Activated T-cell treated with anti-CD3 and anti-CD28 coated beads, Interleukin-2, amount 50 U/mL, for 4 hours (primary cell): ENCODE results near the gene COX19. TPM values are rescaled to one million over a fixed set of nuclear protein-coding genes. Genes with fewer than 3 reads are reported as not detected.
"Not testable (repeated sequence)": the region's sequence is repeated elsewhere in the genome, so short reads cannot be mapped to it uniquely, and the experiment has no call there.

Experiments used
- ATAC-seq, 2 donors: fragments of 200-7000 bp; cut with Tn5 transposase; one replicate each; pipeline ENCODE4 v1.10.0; 2021
- DNase-seq: peaks from one replicate; pipeline ENCODE4 v3.0.0-alpha.2; 2020
- H3K27me3 Mint-ChIP-seq: one replicate; pipeline ENCODE4 v1.8.0; 2021; ENCODE audit warnings: low read depth, mixed read lengths
- H3K36me3 Mint-ChIP-seq: one replicate; pipeline ENCODE4 v1.8.0; 2022; ENCODE audit warnings: mixed read lengths; ENCODE audit not compliant: insufficient read depth
- H3K4me1 Mint-ChIP-seq: one replicate; pipeline ENCODE4 v1.8.0; 2021; ENCODE audit warnings: low read depth, mixed read lengths
- H3K4me3 Mint-ChIP-seq: one replicate; pipeline ENCODE4 v1.8.0; 2021; ENCODE audit warnings: mild to moderate bottlenecking, moderate library complexity, mixed read lengths
- H3K9me3 Mint-ChIP-seq: one replicate; pipeline ENCODE4 v1.8.0; 2021; ENCODE audit warnings: mixed read lengths
- total RNA-seq, 3 donors: library from RNA; stranded (reverse); gene quantifications; one replicate each; pipeline ENCODE4 v1.2.1, GENCODE V29; 2021

The COX19 gene
- total RNA-seq, 3 donors from 2014 or later: 17.5 to 19.0 (median 18.9) TPM

DNA sequence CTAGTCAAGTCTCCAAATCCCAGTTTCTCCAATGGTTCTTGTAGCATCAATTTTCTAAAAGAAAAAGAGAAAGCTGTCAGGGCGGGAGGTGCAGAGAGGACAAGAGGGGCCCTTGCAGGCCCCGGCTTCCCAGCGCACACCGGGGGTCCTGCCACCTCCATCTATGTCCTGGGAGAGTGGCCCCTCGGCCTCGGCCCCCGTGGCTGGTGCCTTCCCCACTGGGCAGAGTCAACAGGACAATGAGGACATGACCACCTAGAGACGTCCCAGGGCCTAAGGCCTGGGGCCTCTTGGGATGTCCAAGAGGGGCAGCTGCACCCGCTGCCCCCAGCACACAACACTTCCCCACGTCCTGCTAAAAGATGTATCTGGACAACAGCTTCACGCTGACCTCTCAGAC lies 5.9 kb downstream of the COX19 start:
- DNase-seq: no peak
- no peak for ATAC-seq
- Mint-ChIP-seq H3K4me1 (peaks cover 43% of the 10 kb centered on the region), H3K36me3 (peaks cover 24% of the 10 kb centered on the region), H3K27me3 (no peaks in the 10 kb centered on the region), H3K4me3 (no peak overlapping the region), H3K9me3 (no peaks in the 10 kb centered on the region)

DNA sequence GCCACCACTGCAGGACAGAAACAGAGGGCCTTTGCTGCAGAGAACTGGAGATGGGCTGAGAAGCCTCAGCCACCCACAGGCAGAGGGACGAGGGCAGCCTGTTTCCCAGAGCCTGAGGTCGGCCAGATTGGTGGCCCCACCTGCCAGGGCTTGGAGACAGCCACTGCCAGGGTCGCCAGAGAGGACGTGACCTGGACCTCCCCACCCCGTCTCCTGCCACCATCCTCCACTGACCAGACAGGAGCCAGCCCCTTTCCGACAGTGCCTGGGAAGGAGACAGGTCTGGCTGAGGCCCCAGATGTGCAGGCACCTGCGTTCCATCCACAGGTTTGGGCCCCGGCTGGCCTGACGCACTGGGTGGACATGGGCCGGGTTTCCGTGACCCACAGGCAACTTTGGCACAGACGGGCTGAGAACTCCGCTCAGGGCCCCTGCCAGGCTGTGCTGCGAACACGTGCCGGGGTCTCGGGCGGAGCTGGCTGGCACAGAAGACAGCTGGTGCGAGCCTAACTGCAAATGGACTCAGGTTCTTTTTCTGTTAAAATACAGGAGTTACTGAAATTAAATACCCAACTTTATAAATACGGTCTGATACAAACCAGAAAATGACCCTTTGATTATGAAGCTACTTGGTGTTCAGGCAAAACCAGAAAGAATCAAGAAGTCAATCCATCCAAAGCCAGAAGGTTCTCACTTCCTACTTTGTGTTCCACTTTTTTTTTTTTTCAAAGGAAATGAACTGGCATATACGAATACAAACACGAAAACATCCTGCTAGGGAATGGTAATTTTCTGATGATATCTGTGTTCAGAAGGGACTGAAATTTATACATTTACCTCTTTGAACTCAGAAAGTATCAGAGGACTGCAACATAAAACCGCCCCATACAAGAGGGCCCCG lies 6.9 kb downstream of the COX19 start:
- Mint-ChIP-seq H3K36me3 (peaks cover 24% of the 10 kb centered on the region), H3K4me3 (no peak overlapping the region), H3K9me3 (no peaks in the 10 kb centered on the region), H3K4me1 (peaks cover 42% of the 10 kb centered on the region), H3K27me3 (no peaks in the 10 kb centered on the region)
- DNase-seq (no peak), ATAC-seq (no peak)

DNA sequence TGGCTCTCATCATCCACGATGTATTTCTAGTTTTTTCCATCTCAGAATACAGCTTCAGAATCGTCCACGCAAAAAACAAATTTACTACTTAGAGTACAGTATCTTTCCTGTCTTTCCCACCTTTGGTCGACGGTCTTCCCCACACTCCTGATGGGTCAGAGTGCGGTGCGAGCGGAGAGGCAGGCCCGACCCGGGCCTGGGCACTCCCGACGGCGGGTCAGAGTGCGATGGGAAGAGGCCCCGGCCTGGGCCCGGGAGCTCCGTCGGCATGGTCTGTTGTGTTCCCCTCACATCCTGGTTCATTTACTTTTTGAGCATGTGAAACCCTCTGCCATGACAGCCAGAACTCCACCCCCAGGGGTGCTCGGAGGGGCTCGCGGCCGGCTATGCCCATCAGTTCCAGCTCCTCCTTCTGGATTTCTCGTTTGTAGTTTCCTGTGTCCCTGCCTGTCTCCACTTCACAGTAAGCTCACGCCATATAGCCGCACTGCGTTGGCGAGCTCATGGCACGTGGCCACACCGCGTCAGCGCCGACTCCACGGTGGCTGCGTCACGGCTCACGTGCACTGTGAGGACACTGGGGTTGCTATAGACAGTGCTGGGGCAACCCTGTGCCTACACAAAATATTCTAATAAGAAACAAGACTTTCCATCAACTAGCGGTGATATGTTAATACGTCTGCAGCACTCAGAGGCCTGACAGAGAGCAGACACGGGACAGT lies 7.8 kb downstream of the COX19 start:
- Mint-ChIP-seq H3K27me3 (no peaks in the 10 kb centered on the region), H3K4me1 (peaks cover 34% of the 10 kb centered on the region), H3K4me3 (no peak overlapping the region), H3K9me3 (no peaks in the 10 kb centered on the region), H3K36me3 (peaks cover 23% of the 10 kb centered on the region)
- ATAC-seq: no peak
- DNase-seq: no peak

DNA sequence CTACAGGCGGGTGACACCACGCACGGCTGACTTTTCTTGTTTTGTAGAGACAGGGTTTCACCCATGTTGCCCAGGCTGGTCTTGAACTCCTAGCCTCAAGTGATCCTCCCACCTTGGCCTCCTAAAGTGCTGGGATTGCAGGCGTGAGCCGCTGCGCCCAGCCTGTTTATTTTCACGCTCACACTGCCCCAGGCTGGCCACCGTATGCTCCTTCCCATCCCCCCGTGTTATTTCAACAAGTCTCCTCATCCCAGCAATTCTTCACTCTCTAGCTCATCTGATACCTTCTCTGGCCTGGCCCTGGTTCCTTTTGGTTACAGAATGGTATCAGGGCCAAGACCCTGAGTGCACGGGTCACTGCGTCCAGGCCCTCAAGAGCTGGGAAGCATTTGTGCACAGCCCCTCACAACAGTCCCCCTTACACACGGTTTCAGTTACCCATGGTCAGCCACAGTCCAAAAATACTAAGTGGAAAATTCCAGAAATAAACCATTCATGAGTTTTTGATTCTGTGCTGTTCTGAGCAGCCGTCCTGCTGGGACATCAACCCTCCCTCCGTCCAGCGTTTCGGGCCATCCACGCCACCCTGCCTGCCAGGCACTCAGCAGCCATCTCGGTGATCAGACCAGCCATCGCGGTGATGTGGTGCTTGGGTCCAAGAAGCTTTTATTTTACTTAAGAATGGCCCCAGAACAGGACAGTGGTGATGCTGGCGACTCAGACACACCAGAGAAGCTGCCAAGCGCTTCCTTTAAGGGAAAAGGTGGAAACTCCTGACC lies 8.9 kb downstream of the COX19 start:
- DNase-seq (no peak), ATAC-seq (no peak)
- H3K27me3 Mint-ChIP-seq: peaks cover 3% of the 10 kb centered on the region
- no peak overlapping the region for H3K4me3 Mint-ChIP-seq
- peaks cover 28% of the 10 kb centered on the region for H3K4me1 Mint-ChIP-seq
- peaks cover 16% of the 10 kb centered on the region for H3K36me3 Mint-ChIP-seq
- no peaks in the 10 kb centered on the region for H3K9me3 Mint-ChIP-seq

DNA sequence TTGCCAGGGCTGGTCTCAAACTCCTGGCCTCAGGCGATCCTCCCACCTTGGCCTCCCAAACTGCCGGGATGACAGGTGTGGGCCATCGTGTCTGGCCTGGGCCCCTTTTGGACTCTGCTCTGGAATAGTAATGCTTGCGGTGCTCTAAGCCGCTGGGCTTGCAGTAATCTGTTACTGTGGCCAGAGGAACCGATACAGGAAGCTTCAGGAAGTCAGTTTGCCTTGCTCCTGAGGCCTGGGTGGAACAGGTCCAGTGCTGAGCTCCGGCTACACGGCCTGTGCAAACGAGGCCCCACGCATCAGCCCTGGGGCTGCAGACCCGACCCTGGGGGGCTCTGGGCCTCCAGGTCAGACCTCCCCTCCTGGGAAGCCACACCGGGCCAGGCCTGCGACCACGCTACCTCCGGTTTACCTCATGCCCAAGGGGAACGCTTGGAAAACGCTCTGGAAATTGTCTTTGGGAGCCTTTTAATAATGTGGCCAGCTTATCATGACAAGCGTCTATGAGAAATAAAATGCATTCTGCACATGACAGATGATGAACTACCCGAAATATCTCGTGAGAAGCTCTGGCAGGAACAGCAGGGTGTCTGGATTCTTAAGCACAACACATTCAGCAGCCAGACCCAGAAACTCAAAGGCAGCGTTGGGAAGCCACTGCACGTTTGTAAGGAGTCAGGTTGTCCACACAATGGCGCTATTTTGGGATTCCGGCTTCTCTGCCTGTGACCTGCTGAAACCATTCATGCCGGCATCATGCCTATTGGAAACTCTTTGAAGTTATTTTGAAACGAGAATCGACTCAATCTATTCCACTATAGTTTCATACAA lies 10.7 kb downstream of the COX19 start:
- ATAC-seq: no peak

DNA sequence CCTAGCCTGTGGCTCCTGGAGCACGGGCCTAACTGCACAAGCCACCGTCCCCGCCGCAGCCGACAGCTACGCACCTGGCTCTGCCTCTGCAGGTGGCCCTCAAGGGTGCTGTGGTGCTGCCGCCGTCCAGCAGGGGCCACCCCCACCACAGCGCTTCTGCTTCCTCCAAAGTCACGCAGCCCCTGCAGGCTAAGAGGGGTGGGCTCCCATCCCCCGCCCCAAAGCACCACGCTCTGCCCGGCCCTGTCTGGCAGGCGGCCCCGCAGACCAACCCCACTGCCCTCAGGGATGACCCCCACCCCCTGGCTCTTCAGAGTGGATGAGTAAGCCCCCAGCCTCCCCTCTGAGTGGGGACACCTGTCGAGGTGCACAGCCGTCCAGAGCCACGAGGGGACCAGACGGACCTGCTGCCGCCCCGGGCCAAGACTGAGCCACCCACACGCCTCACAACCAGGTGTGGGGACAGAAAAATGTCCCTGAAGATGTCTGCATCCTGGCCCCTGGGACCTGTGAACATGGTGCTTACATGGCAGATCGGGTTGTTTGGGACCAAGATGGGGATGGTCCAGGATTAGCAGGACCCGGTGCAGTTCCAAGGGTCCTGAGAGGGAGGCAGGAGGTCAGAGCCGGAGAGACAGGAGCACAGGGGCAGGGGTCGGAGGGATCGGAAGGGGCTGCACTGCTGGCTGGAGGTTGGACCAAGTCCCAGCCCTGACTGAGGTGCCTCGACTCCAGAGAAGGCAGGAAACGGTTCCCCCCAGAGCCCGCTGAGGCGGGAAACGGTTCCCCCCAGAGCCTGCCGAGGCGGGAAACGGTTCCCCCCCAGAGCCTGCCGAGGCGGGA lies 11.9 kb downstream of the COX19 start:
- Mint-ChIP-seq H3K36me3 (peaks cover 11% of the 10 kb centered on the region), H3K4me1 (peaks cover 21% of the 10 kb centered on the region), H3K9me3 (no peaks in the 10 kb centered on the region), H3K4me3 (no peak overlapping the region), H3K27me3 (peaks cover 5% of the 10 kb centered on the region)
- DNase-seq (no peak), ATAC-seq (peak; percentile 38 to 48)

More for the DNA sequence above, 10.7 kb downstream of the COX19 start:
- H3K4me3 Mint-ChIP-seq: no peak overlapping the region
- DNase-seq: no peak
- H3K36me3 Mint-ChIP-seq: peaks cover 11% of the 10 kb centered on the region
- peaks cover 21% of the 10 kb centered on the region for H3K4me1 Mint-ChIP-seq
- no peaks in the 10 kb centered on the region for H3K9me3 Mint-ChIP-seq
- H3K27me3 Mint-ChIP-seq: peaks cover 5% of the 10 kb centered on the region

DNA sequence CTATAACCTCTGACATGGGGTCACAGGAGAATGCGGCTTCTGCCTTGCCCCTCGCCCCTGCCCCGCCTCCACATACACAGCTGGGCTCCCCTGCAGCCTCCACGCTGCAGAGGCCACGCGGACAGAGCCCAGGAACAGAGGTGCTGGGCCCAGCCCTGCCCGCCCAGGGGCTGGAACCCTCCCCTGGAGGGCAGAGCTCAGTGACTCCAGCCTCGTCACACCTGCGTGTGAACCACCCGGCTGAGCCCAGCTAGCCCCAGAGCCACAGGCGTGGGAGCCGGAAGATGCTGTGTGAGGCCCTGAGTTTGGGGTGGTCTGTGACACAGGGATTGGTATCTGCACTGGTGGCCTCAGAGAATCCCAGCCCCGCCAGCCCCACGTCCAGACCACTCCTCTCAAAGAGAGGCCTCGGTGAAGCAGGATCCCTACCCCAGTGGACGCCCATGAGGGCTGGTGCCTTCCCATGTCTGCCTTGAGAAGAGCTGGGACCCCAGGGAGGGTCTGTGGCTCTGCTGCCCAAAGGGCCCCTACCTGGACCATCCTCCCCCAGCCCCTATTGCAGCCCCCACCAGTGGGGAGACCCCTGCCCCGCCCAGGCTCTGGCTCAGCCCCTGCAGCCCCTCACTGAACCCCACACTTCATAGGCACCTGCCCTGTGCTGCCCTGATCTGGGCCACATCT lies 12.8 kb downstream of the COX19 start:
- no peak for DNase-seq
- peaks cover 6% of the 10 kb centered on the region for H3K36me3 Mint-ChIP-seq
- H3K4me1 Mint-ChIP-seq: peaks cover 18% of the 10 kb centered on the region
- H3K27me3 Mint-ChIP-seq: peaks cover 5% of the 10 kb centered on the region
- no peak overlapping the region for H3K4me3 Mint-ChIP-seq
- no peak for ATAC-seq
- H3K9me3 Mint-ChIP-seq: no peaks in the 10 kb centered on the region

DNA sequence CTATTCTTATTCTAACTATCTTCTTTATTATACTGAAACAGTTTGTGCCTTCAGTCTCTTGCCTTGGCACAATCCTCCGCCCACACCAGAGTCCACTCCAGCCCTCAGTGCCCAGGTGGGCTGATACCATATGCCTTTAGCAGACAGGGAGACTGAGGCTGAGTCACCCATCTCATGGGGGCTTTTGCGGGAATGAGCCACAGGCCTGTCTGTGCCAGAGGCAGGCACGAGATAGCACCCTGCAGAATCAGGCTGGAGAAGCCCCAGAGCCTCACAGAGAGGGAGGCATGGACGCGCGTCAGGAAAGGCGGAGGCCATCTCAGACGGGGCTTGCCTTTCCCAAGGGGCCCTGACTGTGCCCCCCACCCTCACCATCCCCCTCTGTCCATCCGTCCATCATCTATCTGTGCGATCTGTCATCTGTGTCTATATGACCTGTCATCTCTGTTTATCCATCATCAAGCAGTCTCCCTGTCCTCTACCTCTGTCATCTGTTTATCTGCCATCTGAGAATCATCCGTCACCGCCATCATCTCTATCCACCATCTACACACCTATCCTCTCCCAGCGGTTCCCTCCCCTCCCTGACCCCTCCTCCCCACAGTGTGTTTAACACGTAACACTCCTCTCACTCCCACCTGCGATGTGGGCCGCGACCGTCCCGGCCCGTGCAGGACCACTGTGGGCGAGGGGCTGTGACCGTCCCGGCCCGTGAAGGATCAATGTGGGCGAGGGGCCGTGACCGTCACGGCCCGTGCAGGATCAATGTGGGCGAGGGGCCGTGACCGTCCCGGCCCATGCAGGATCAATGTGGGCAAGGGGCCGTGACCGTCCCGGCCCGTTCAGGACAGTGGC lies 13.6 kb downstream of the COX19 start:
- DNase-seq (no peak), ATAC-seq (no peak)
- H3K27me3 Mint-ChIP-seq: peaks cover 5% of the 10 kb centered on the region
- peaks cover 3% of the 10 kb centered on the region for H3K36me3 Mint-ChIP-seq
- peaks cover 18% of the 10 kb centered on the region for H3K4me1 Mint-ChIP-seq
- H3K4me3 Mint-ChIP-seq: no peak overlapping the region
- H3K9me3 Mint-ChIP-seq: no peaks in the 10 kb centered on the region

DNA sequence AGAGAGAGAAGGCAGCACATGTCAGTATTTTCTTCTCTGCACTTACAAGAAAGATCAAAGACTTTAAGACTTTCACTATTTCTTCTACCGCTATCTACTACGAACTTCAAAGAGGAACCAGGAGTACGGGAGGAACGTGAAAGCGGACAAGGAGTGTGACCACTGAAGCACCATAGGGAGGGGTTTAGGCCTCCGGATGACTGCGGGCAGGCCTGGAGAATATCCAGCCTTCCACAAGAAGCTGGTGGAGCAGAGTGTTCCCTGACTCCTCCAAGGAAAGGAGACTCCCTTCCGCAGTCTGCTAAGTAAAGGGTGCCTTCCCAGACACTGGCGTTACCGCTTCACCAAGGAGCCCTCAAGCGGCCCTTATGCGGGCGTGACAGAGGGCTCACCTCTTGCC lies 14.4 kb downstream of the COX19 start:
- not testable (repeated sequence) for H3K36me3 Mint-ChIP-seq, DNase-seq, H3K27me3 Mint-ChIP-seq, ATAC-seq, H3K9me3 Mint-ChIP-seq, H3K4me3 Mint-ChIP-seq
- H3K4me1 Mint-ChIP-seq: peaks cover 15% of the 10 kb centered on the region

DNA sequence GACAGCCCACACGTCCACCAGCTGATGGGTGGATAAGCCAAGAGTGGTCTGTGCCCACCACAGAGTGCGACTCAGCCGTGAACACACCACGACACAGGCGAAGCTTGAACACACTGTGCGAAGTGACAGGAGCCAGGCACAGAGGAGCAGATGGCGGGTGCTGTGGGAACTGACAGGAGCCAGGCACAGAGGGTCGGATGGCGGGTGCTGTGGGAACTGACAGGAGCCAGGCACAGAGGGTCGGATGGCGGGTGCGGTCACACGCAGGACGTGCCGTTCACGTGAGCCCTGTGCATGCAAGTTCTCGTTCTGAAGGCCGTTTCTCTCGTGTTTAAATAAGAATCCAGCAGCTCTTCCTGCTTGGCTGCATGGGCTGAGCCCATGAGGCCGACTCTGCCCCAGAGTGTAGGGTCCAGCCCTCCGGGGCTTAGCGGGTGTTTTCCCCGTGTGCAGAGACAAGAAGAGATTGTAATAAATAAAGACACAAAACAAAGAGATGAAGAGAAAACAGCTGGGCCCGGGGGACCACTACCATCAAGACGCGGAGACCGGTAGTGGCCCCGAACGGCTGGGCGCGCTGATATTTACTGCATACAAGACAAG lies 15.0 kb downstream of the COX19 start:
- Mint-ChIP-seq H3K36me3 (no peaks in the 10 kb centered on the region), H3K4me3 (no peak overlapping the region), H3K4me1 (peaks cover 15% of the 10 kb centered on the region), H3K27me3 (peaks cover 5% of the 10 kb centered on the region), H3K9me3 (no peaks in the 10 kb centered on the region)
- ATAC-seq (no peak), DNase-seq (no peak)

DNA sequence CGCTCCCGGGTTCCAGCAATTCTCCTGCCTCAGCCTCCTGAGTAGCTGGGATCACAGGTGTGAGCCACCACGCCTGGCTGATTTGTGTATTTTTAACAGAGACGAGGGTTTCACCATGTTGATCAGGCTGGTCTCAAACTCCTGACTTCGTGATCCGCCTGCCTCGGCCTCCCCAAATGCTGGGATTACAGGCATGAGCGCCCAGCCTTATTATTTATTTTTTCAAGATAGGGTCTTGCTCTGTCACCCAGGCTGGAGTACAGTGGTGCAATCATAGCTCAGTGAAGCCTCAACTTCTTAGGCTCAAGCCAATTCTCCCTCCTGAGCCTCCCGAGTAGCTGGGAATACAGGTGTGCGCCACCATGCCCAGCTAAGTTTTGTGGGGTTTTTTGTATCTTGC lies 15.6 kb downstream of the COX19 start:
- H3K4me3 Mint-ChIP-seq, H3K27me3 Mint-ChIP-seq, ATAC-seq, DNase-seq, H3K9me3 Mint-ChIP-seq, H3K36me3 Mint-ChIP-seq: not testable (repeated sequence)
- peaks cover 10% of the 10 kb centered on the region for H3K4me1 Mint-ChIP-seq

DNA sequence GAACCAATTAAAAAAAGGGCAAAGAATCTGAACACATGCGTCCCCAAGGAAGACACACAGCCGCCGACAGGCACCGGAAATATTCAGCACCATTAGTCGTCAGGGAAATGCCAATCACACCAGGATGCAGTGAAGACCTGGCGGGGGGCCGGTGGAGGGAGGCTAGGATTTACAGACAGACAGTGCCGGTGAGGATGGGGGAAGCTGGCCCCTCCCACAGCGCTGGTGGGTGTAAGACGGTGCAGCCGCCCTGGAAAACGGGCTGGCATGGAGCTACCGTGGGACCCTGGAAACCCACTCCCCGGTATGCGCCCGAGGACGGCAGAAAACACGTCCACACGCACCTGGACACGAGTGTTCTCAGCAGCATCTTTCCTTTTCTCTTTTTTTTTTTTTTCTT lies 16.1 kb downstream of the COX19 start:
- Mint-ChIP-seq H3K9me3 (no peaks in the 10 kb centered on the region), H3K4me1 (peaks cover 7% of the 10 kb centered on the region), H3K36me3 (no peaks in the 10 kb centered on the region), H3K4me3 (no peak overlapping the region), H3K27me3 (peaks cover 8% of the 10 kb centered on the region)
- ATAC-seq (no peak), DNase-seq (no peak)
